Forelimb muscle (tissue), 1 donor: Measurements from ENCODE around the gene DENND10. TPM values are rescaled to one million over a fixed set of nuclear protein-coding genes. Genes with fewer than 3 reads are reported as not detected.
"Not testable (repeated sequence)": the region's sequence is repeated elsewhere in the genome, so short reads cannot be mapped to it uniquely, and the experiment has no call there.

ENCODE experiments used
- DNase-seq: peaks from one replicate; pipeline ENCODE4 v3.0.0-alpha.2; 2013; ENCODE audit warnings: low read depth
- polyA plus RNA-seq: library from polyadenylated mRNA; unstranded; fragments of 120-200 nt; gene quantifications from one replicate; pipeline ENCODE4 v1.2.1, GENCODE V29; 2013; ENCODE audit not compliant: insufficient read length

DENND10 gene
- polyA plus RNA-seq, 1 donor, result 28.4 TPM

GRCh38 chr10:119098576-119098975 is 5.3 kb upstream of the DENND10 start:
- DNase-seq, result no peak

- no peak for DNase-seq
Measured at GRCh38 chr10:119100434-119101238, 3.3 kb upstream of the DENND10 start.

DNA sequence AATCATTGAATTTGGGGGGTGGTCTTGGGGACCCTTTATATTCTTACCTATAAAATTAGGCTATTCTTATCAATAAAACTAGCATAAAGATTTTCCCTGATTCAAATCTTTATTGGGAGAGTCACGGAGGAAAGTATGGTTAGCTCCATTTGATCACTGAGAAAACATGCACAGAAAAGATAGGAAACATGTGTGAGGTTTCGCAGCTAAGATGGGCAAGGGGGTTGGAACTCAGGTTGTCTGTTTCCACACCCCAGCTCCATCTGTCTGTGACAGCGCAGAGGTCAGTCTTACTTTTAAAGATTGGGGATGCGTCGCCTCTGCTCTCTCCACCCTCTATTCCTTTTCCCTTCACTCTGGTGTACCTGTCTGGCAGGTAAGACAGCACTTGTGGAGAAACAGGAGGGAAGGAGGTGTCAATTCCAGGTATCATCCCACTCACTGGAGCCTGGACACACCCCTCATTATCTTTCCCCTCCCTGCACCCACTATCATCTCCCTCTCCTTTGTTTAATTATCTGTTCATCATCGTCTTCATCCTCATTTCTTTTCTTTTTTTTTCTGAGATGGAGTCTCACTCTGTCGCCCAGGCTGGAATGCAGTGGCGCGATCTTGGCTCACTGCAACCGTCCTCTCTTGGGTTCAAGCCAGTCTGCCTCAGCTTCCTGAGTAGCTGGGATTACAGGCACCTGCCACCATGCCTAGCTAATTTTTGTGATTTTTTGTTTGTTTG is 2.4 kb upstream of the DENND10 start:
- DNase-seq, result no peak

GRCh38 chr10:119103241-119103902 is 541 bp upstream of the DENND10 start:
- no peak for DNase-seq

- no peak for DNase-seq
Measured at GRCh38 chr10:119104654-119105015, 722 bp downstream of the DENND10 start.

GRCh38 chr10:119105155-119105554 is 1.2 kb downstream of the DENND10 start:
- DNase-seq, result no peak

DNA sequence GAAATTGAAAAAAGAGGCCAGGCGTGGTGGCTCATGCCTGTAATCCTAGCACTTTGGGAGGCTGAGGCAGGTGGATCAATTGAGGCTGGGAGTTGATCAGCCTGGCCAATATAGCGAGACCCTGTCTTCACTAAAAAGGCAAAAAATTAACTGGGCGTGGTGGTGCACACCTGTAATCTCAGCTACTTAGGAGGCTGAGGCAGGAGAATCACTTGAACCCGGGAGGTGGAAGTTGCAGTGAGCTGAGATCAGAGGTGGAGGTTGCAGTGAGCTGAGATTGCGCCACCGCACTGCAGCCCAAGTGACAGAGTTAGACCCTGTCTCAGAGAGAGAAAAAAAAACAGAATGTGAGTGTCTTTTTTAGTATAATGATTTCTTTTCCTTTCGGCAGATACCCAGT is 2.0 kb downstream of the DENND10 start:
- DNase-seq, result not testable (repeated sequence)

- DNase-seq, result not testable (repeated sequence)
Measured at GRCh38 chr10:119107106-119107505, 3.2 kb downstream of the DENND10 start.

- not testable (repeated sequence) for DNase-seq
Measured at GRCh38 chr10:119107771-119108170, 3.9 kb downstream of the DENND10 start.

DNA sequence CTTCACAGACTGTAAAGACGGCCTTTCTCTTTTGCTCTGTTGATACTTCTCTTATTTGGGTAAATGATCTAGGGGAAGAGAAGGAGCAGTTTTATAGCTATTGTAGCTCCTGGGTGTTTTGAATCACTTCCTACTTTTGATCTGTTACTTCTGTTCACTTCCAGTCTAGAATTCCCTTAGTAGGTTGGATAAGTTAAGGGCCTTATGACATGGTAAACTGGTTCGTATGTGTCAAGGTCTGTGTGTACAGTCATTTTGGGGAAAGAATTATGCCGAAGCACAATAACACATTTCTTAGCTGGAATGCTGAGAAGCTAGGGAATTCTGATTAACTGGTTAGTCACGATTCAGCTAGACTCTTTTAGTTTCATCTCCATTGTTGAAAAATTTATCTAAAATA is 8.1 kb downstream of the DENND10 start:
- DNase-seq, result no peak

DNA sequence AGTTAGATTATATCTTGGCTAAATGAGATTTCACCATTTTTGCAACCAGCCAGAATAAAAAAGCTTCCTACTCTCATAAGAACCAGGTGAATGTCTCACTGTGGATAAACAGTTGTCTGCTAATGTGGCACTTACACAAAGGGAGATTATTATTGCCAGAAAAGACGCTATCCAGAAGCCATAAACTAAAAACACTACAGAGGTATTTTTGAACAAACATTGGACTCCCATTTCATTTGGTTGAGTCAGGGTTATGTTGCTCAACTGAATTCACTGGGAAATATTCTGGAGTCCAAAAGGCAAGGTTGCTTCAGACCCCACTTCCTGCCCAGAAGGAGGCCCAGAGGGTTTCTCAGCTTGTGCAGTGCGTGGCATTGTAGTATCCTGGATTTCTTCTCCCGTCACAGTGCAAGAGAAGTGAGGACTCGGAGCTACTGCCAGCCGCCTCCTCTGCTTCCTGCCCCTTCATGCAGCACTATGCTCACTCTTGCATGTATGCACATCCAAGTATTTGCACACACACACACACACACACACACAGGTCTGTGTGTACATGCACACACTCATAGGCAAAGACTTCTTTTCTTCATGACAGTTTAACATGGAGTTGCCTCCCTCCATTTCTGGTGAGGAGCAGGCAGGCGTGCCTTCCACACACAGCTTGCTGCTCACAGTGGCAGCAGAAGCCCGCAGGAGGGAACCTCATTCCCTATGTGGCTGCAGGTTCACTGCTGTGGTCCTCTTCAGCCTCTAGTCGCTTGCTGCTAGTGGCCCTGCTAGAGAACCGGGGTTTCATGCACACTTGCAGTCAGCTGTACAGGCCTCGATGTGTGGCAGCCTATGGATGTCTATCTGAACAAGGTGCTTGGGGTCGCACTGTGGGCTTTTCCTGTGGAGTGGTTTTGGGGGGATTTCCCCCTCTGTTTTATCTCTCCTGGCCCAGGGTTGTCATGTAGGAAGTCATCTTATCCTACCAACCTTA is 10.1 kb downstream of the DENND10 start:
- DNase-seq, result no peak

- DNase-seq, result no peak
Measured at GRCh38 chr10:119115926-119116325, 12.0 kb downstream of the DENND10 start.

- no peak for DNase-seq
Measured at GRCh38 chr10:119116326-119116951, 12.5 kb downstream of the DENND10 start.

- DNase-seq, result no peak
Measured at GRCh38 chr10:119118231-119118630, 14.3 kb downstream of the DENND10 start.

DNA sequence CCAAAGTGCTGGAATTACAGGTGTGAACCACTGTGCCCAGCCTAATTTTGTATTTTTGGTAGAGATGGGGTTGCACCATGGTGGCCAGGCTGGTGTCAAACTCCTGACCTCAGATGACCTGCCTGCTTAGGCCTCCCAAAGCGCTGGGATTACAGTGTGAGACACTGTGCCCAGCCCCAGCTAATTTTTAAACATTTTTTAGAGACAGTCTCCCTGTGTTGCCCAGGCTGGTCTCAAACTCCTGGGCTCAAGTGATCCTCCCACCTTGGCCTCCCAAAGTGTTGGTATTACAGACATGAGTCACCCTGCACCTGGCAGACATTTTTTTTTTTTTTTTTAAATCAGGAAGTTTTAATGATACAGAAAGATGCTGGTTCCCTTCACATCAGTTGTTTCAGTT is 15.5 kb downstream of the DENND10 start:
- DNase-seq, result no peak

- DNase-seq, result no peak
Measured at GRCh38 chr10:119120413-119120867, 16.5 kb downstream of the DENND10 start.

DNA sequence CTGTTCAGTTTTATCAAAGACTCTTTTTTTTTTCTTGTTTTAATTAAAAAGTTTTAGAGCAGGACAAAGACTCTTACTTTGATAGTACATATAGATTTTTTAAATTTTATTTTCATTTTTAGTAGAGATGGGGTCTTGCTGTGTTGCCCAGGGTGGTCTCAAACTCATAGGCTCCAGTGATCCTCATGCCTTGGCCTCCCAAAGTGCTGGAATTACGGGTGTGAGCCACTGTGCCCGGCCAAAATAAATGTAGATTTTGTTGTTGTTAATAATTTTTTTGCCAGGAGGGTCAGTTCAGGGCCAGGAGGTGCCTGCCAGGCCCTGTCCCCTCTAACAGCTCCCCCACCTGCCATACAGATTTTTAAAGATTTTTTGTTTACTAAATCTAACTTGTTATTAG is 17.0 kb downstream of the DENND10 start:
- no peak for DNase-seq

- no peak for DNase-seq
Measured at GRCh38 chr10:119125942-119126341, 22.0 kb downstream of the DENND10 start.

GRCh38 chr10:119129721-119130120 is 25.8 kb downstream of the DENND10 start:
- DNase-seq, result no peak

DNA sequence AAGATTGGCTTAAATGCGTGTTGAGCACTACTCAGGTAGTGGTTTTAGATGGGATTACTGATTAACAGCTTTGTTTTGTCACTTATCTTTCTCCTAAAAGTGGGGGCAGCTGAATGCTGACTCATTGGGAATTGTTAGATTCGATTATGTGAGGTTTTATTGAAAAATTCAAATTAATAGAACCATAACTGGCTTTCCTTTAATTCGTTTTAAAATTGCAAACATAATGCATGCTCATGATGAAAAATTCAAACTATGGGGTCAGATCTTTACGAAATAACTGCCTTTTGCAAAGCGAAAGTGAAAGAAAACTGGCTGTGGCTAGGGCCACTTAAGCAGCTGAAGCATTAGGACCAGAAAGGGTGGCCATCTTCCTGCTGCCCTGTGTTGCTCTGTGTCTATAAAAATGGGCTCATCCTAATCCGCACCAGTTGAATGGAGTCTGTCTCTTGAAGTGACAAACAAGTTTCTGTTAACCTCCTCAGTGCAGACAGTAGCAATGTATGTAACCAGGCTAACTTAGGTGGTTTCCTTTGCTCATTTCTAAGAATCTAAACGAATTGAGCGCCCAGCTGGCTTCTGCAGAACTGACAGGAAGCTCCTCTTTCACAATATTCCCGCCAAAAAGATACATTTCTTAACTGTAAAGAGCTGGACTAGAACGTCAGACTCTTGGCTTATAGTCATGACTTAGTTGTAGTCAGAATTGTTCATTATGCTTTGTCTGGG is 27.8 kb downstream of the DENND10 start:
- no peak for DNase-seq
